HEK293 (cell line): Measurements from ENCODE around the gene ESRRG.

Source experiments
- CTCF ChIA-PET: fragments of 350-600 bp; formaldehyde crosslinking; extraction: SDS; loops from one replicate; lab custom pipeline; 2021; ENCODE audit warnings: antibody characterized with exemption; lab: Yijun Ruan, JAX
- POLR2A ChIA-PET: fragments of 300-600 bp; formaldehyde crosslinking; extraction: SDS; loops from one replicate; lab custom pipeline; 2020; ENCODE audit warnings: antibody characterized with exemption, inconsistent platforms; lab: Yijun Ruan, JAX
- H3K27ac ChIP-seq: fragments of 200-500 bp; sonication (Bioruptor generic); 2 replicates; pipeline ENCODE4 v1.5.1; 2014; ENCODE audit warnings: low read depth, low read length, control low read depth, inconsistent platforms; ENCODE audit errors: extremely low read depth
- H3K36me3 ChIP-seq, 2 experiments: fragments of 200-500 bp in 1 of 2; sonication (Bioruptor generic) in 1 of 2; 1 replicate in 1 of 2; 2 replicates in 1 of 2; pipeline ENCODE4 v1.5.1; 2014 to 2017; ENCODE audit warnings: inconsistent platforms in 2 of 2, low read length in 2 of 2; ENCODE audit not compliant: control insufficient read depth in 2 of 2, insufficient read depth in 1 of 2
- H3K4me1 ChIP-seq: fragments of 200-500 bp; sonication (Bioruptor generic); 2 replicates; pipeline ENCODE4 v1.5.1; 2014; ENCODE audit warnings: mild to moderate bottlenecking, low read length, inconsistent platforms; ENCODE audit not compliant: control insufficient read depth, insufficient read depth
- H3K4me3 ChIP-seq: 2 replicates; pipeline ENCODE4 v1.5.1; 2011; ENCODE audit warnings: low read depth, mild to moderate bottlenecking, control low read depth, low read length, moderate library complexity
- H3K9me3 ChIP-seq: fragments of 200-500 bp; sonication (Bioruptor generic); 2 replicates; pipeline ENCODE4 v1.5.1; 2014; ENCODE audit warnings: low read depth, low read length, inconsistent platforms; ENCODE audit not compliant: control insufficient read depth, insufficient read depth
- FEZF1 ChIP-seq: fragments of 450-650 bp; formaldehyde crosslinking; IDR thresholded peaks from 2 replicates; pipeline ENCODE4 v1.5.1; 2016; ENCODE audit warnings: missing biosample characterization, missing genetic modification characterization
- GLI4 ChIP-seq: fragments of 450-650 bp; formaldehyde crosslinking; IDR thresholded peaks from 2 replicates; pipeline ENCODE4 v1.5.1; 2016; ENCODE audit warnings: missing biosample characterization, missing genetic modification characterization
- KLF7 ChIP-seq: fragments of 450-650 bp; formaldehyde crosslinking; IDR thresholded peaks from 2 replicates; pipeline ENCODE4 v1.5.1; 2016; ENCODE audit warnings: missing biosample characterization, missing genetic modification characterization, borderline replicate concordance
- SALL2 ChIP-seq: fragments of 450-650 bp; formaldehyde crosslinking; IDR thresholded peaks from 2 replicates; pipeline ENCODE4 v1.5.0; 2017; ENCODE audit warnings: missing biosample characterization, mild to moderate bottlenecking, missing genetic modification characterization, borderline replicate concordance
- TRIM28 ChIP-seq: IDR thresholded peaks from 2 replicates; pipeline ENCODE4 v1.6.1; 2011; ENCODE audit warnings: low read length, control low read depth, borderline replicate concordance
- ZBTB11 ChIP-seq: fragments of 450-650 bp; formaldehyde crosslinking; conservative IDR thresholded peaks from 2 replicates; pipeline ENCODE4 v1.5.1; 2016; ENCODE audit warnings: low read depth, missing biosample characterization, missing genetic modification characterization
- ZFHX2 ChIP-seq: fragments of 450-650 bp; formaldehyde crosslinking; conservative IDR thresholded peaks from 2 replicates; pipeline ENCODE4 v1.5.1; 2016; ENCODE audit warnings: missing biosample characterization, missing genetic modification characterization
- ZFP37 ChIP-seq: fragments of 450-650 bp; formaldehyde crosslinking; IDR thresholded peaks from 2 replicates; pipeline ENCODE4 v1.5.1; 2016; ENCODE audit warnings: missing biosample characterization, missing genetic modification characterization
- ZNF19 ChIP-seq: fragments of 450-650 bp; formaldehyde crosslinking; IDR thresholded peaks from 2 replicates; pipeline ENCODE4; 2016; ENCODE audit warnings: missing biosample characterization, missing genetic modification characterization, low read depth
- ZNF26 ChIP-seq: fragments of 450-650 bp; formaldehyde crosslinking; IDR thresholded peaks from 2 replicates; pipeline ENCODE4 v1.5.1; 2016; ENCODE audit warnings: missing biosample characterization, missing genetic modification characterization
- ZNF324 ChIP-seq: fragments of 450-650 bp; formaldehyde crosslinking; IDR thresholded peaks from 2 replicates; pipeline ENCODE4 v1.5.1; 2016; ENCODE audit warnings: missing biosample characterization, missing genetic modification characterization
- ZNF555 ChIP-seq: fragments of 450-650 bp; formaldehyde crosslinking; conservative IDR thresholded peaks from 2 replicates; pipeline ENCODE4 v1.5.1; 2017; ENCODE audit warnings: missing biosample characterization, mild to moderate bottlenecking, missing genetic modification characterization, inconsistent platforms
- ZNF558 ChIP-seq: fragments of 450-650 bp; formaldehyde crosslinking; IDR thresholded peaks from 2 replicates; pipeline ENCODE4 v1.5.1; 2016; ENCODE audit warnings: missing biosample characterization, missing genetic modification characterization
- ZNF571 ChIP-seq: fragments of 450-650 bp; formaldehyde crosslinking; IDR thresholded peaks from 2 replicates; pipeline ENCODE4 v1.5.0; 2017; ENCODE audit warnings: missing biosample characterization, missing genetic modification characterization
- ZNF610 ChIP-seq: fragments of 450-650 bp; formaldehyde crosslinking; IDR thresholded peaks from 2 replicates; pipeline ENCODE4 v1.5.1; 2016; ENCODE audit warnings: missing biosample characterization, missing genetic modification characterization, borderline replicate concordance
- ZNF629 ChIP-seq: fragments of 450-650 bp; formaldehyde crosslinking; IDR thresholded peaks from 2 replicates; pipeline ENCODE4 v1.5.1; 2017; ENCODE audit warnings: missing biosample characterization, missing genetic modification characterization
- ZNF639 ChIP-seq: fragments of 450-650 bp; formaldehyde crosslinking; IDR thresholded peaks from 2 replicates; pipeline ENCODE4 v1.5.1; 2016; ENCODE audit warnings: missing biosample characterization, missing genetic modification characterization
- ZNF76 ChIP-seq: fragments of 450-650 bp; formaldehyde crosslinking; IDR thresholded peaks from 2 replicates; pipeline ENCODE4; 2016; ENCODE audit warnings: low read depth, missing biosample characterization, missing genetic modification characterization, borderline replicate concordance
- ZNF768 ChIP-seq: fragments of 450-650 bp; formaldehyde crosslinking; IDR thresholded peaks from 2 replicates; pipeline ENCODE4 v1.5.1; 2018; ENCODE audit warnings: missing biosample characterization, mild to moderate bottlenecking, missing genetic modification characterization
- ZNF776 ChIP-seq: fragments of 450-650 bp; formaldehyde crosslinking; IDR thresholded peaks from 2 replicates; pipeline ENCODE4 v1.5.0; 2017; ENCODE audit warnings: missing biosample characterization, missing genetic modification characterization, borderline replicate concordance
- ZNF843 ChIP-seq: fragments of 450-650 bp; formaldehyde crosslinking; IDR thresholded peaks from 2 replicates; pipeline ENCODE4 v1.5.1; 2016; ENCODE audit warnings: missing biosample characterization, missing genetic modification characterization
- TF ChIP-seq, protein P1 (sequence below): fragments of 450-650 bp; formaldehyde crosslinking; IDR thresholded peaks from 2 replicates; pipeline ENCODE4; 2016; ENCODE audit warnings: missing biosample characterization, missing genetic modification characterization

Gene ESRRG

DNA sequence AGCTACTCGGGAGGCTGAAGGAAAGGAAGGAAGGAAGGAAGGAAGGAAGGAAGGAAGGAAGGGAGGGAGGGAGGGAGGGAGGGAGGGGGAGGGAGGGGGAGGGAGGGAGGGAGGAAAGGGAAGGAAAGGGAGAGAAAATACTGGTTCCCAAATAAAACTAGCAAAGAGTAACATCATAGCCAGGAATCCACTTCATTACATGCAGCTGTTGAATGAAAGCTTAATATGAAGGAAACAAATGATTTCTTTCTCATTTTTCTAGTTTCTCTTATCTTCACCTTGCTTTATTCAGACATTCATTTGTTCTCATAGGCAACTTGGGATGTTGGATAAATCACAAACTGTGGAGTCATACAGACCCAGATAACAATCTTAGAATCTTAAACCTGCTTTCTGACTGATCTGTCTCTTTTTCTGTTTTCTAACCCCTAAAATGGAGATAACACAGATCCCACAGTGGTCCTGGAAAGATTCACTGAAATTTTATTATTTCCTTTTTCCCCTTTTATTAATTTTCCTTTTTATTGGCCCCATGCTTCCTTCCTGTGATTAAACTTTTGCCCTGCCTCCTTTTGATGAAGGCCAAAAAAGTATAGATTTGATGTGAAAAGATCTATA, 247.5 kb downstream of the ESRRG start (continued):
- TF ChIP-seq ZNF26 (tag by site-specific recombination) (no peak), ZNF610 (no peak), KLF7 (no peak), TRIM28 (no peak), ZNF629 (tag by site-specific recombination) (no peak), ZNF571 (tag by site-specific recombination) (no peak), ZNF19 (tag by site-specific recombination) (no peak), ZNF555 (no peak)

- ChIA-PET POLR2A (no interaction called here), CTCF (interaction anchor here (0.6 to 0.7 kb wide), 2 partner anchors 75 to 203 kb away, joined by 3 to 4 read pairs; no protein-coding TSS in a partner anchor)
- Histone ChIP-seq H3K36me3 (no peaks in the 10 kb centered on the region), H3K4me1 (no peaks in the 10 kb centered on the region), H3K4me3 (no peak overlapping the region), H3K27ac (no peak overlapping the region), H3K9me3 (no peaks in the 10 kb centered on the region)
- no peak for TF ChIP-seq ZBTB11 (tag by site-specific recombination)
- no peak for TF ChIP-seq SALL2
- no peak for TF ChIP-seq ZNF639
- no peak for TF ChIP-seq ZNF324 (tag by site-specific recombination)
- no peak for TF ChIP-seq KLF7
- TF ChIP-seq, protein P1, sequence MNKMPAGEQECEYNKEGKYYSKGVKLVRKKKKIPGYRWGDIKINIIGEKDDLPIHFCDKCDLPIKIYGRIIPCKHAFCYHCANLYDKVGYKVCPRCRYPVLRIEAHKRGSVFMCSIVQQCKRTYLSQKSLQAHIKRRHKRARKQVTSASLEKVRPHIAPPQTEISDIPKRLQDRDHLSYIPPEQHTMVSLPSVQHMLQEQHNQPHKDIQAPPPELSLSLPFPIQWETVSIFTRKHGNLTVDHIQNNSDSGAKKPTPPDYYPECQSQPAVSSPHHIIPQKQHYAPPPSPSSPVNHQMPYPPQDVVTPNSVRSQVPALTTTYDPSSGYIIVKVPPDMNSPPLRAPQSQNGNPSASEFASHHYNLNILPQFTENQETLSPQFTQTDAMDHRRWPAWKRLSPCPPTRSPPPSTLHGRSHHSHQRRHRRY (tag by site-specific recombination) = no peak
- no peak for TF ChIP-seq FEZF1
- TF ChIP-seq ZNF768 = no peak
- no peak for TF ChIP-seq ZNF26 (tag by site-specific recombination)
- no peak for TF ChIP-seq ZFHX2 (tag by site-specific recombination)
- TF ChIP-seq ZFP37 (tag by site-specific recombination) = no peak
- TF ChIP-seq ZNF558 (tag by site-specific recombination) = no peak
- no peak for TF ChIP-seq ZNF776 (tag by site-specific recombination)
- no peak for TF ChIP-seq ZNF76 (tag by site-specific recombination)
- TF ChIP-seq ZNF843 (tag by site-specific recombination) = no peak
- TF ChIP-seq GLI4 (tag by site-specific recombination) = no peak
Measured at GRCh38 chr1:216466162-216466801, 256.9 kb downstream of the ESRRG start.
